ENCODE results near the gene GREM2. TPM values are rescaled to one million over a fixed set of nuclear protein-coding genes. Genes with fewer than 3 reads are reported as not detected.

The GREM2 gene
- 10 to 100 TPM in 1 of 2 donors, 1 to 10 TPM in 1; 4.9 to 21.1 TPM for total RNA-seq
- long read RNA-seq, donor 1, full-length matches to known transcripts, result 4 of 15 reads
- long read RNA-seq, donor 1, partial matches to known transcripts, result 0 of 15 reads
- long read RNA-seq, donor 1, other reads (novel, unspliced or antisense), result 11 of 15 reads
- long read RNA-seq, donor 2, full-length matches to known transcripts, result 9 of 15 reads
- long read RNA-seq, donor 2, partial matches to known transcripts, result 0 of 15 reads
- long read RNA-seq, donor 2, other reads (novel, unspliced or antisense), result 6 of 15 reads

DNA sequence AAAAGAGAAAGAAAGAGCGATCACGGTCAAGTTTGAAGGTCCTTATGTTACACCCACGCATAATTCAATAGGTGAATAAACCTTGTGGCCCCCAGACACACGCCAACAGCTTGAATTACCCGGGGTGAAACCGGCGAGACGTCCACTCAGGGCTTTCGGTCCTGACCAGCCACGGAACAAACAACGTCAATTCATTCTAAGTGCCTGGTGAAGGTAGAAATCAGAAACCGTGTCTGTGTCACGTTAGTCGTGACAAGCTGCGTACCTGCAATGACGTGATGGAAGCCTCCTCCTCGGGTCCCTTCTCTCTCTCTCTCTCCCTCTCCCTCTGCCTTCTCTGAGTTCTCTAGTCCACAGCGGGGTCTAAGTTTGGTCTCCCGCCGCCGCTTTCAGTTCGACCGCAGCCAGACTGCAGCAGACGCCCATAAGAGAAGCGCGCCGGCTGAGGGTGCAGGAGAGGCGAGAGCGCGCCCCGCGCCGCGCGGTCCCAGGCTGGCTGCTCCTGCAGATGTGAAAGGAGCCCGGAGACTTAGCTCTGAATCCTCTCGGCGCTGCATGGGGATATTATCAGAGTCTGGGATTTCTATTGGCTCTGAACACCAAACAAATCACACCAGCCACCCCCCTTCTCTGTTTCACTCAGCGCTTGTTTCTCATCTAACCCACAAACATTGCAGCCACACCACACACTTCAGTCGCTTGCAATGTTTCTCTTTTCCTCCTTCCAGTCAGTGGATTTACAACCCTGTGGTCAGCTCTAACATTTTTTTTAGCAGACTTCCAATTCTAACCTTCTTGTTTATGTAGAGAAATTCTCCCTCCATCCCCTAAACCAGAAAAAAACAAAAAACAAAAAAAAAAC, at the start of gene GREM2:
GREM2 (minus strand) TSS at position 537 of the 862 bp plus-strand sequence. CDS start 118,680 bp downstream, outside the sequence.
- peak; percentile 85 for DNase-seq (ENCODE audit: low spot score)
- intact Hi-C loops (cut with DNase I), result loop anchor here in 1 of 2 donors (2.0 to 10.0 kb wide), 2 partner anchors 57 to 417 kb away; no protein-coding TSS in a partner anchor

DNA sequence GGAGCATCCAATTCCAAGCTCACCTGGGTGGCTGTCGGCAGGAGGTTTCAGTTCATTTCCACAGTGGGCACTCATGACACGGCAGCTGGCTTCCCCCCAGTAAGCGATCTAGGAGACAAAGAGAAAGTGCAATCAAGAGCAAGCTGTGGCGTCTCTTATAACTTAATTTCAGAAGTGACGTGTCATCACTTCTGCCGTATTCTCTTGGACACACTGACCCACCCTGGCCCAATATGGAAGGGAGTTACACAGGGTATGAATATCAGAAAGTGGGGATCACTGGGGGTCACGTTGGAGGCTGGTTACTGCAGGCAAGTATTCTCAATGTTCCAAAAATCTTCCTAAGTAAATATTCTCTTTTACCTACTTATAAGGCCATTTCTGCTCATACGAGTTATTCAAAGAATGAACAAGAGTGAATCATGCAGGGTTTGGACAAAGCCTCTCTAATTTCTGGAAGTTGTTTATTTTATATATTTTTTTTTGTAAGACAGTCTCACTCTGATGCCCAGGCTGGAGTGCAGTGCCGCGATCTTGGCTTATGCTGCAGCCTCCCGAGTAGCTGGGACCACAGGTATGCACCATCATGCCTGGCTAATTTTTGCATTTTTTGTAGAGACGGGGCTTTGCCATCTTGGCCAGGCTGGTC, 46.5 kb upstream of the GREM2 start:
- intact Hi-C loops (cut with DNase I), result no loop called here
- no peak for DNase-seq (ENCODE audit: low spot score)

DNA sequence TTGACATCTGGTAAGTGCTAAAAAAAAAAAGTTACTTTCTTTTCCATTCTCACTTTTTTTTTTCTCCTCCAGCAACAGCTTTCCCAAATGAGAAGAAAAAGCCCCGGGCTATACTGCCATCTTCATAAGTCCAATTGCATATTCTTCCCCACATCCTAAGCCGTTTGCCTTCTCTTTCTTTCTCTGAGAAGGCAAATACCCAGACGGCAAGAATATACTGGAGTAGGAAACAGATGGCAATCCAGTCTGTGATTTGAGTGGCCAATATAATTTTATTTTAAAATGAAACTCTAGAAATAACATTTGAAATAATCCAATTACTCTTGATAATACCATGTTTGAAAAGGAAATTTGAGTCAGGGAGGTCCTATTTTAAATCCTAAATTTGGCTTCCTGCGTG, 44.6 kb upstream of the GREM2 start:
- DNase-seq (ENCODE audit: low spot score), result no peak
- intact Hi-C loops (cut with DNase I), result no loop called here

- intact Hi-C loops (cut with DNase I), result no loop called here
- no peak for DNase-seq (ENCODE audit: low spot score)
These were observed 41.0 kb upstream of the GREM2 start for GRCh38 chr1:240652961-240653409.

DNA sequence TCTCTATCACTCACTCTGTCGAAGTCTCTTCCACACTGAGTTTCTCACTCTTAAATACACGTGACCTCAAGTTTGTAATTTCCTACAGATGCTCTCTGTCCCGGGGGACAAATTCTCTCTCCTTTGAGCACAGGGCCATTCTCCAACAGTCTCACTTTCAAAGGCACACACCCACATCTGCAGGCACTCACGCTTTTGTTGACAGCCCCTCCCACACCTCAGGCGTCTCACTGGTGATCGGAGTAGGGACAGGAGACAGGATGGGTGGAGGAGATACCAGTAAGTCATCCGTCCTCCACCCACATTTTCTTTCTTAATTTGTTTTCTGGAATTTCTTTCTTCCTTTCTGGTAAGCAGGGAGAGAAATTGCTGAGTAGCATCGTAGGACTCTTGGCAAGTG, 40.6 kb upstream of the GREM2 start:
- intact Hi-C loops (cut with DNase I), result no loop called here
- DNase-seq (ENCODE audit: low spot score), result no peak

GRCh38 chr1:240650877-240651276, 38.9 kb upstream of the GREM2 start:
- no peak for DNase-seq (ENCODE audit: low spot score)
- intact Hi-C loops (cut with DNase I), result no loop called here

DNA sequence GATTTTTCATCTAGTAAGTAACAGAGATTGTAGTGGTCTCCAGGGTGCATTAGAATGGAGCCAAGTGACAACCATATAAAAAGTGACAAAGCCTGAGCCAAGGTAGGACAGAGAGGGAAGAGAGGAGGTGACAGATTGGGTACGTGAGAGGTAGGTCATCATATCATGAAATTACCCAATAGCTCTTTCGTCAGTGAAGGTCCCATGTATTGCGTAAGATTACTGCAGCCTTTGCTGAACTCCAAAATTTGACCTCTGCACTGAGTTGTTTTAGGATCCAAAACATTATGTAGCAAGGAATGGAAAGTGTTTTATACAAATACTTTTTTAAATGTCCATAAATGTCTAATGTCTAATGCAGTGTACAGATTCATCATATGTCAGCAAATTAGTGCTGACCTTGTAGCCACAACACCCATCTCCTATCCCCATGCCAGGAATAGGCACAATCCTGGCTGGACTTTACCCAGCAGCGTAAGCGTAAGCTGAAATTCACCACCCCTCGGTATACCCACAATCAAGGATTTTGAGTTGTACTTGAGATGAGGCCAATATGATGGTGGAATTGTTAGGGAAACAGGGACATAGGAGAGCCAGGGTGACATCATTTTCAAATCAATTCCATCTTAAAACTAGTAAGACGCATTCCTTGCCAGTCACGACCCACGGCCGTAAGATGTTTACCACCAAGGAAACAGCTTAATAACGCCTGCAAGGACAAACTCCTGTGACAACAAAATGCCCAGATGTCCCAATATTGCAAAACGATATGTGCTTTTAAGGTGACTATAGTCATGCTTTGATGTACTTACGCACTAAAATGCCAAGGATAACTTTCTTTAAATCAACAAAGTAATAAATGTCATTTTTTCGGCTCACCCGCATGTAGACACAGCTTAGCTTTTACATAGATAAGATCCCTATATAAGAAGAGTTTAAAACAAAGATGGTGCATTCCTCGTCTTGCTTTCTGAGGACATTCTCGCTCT, 38.1 kb upstream of the GREM2 start:
- intact Hi-C loops (cut with DNase I), result no loop called here
- no peak for DNase-seq (ENCODE audit: low spot score)

GRCh38 chr1:240646571-240647240, 34.8 kb upstream of the GREM2 start:
- no peak for DNase-seq (ENCODE audit: low spot score)

GRCh38 chr1:240644732-240645131, 32.8 kb upstream of the GREM2 start:
- intact Hi-C loops (cut with DNase I), result no loop called here
- DNase-seq (ENCODE audit: low spot score), result no peak

More at GRCh38 chr1:240646571-240647240, 34.8 kb upstream of the GREM2 start:
- intact Hi-C loops (cut with DNase I), result no loop called here

GRCh38 chr1:240635466-240636256, 23.7 kb upstream of the GREM2 start:
- intact Hi-C loops (cut with DNase I), result no loop called here
- no peak for DNase-seq (ENCODE audit: low spot score)

DNA sequence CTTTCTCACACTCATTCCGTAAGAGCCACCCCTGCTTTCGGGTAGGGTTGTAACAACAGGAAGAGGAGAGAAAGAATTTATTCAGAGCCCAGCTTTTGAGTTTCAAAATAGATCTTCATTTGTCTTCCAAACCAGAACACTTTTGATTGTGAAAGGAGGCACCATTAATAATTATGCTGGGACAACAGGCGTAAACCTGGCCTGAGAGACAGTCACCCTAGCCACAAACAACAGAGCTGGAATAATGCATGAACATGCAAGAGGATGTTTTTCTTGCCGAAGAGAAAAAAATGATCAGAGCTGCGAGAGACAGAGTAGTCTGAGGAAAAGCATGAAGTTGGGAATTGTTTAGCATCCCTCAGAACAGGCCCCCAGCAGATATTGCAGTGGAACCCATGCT, 18.5 kb upstream of the GREM2 start:
- no peak for DNase-seq (ENCODE audit: low spot score)
- intact Hi-C loops (cut with DNase I), result no loop called here

GRCh38 chr1:240621249-240621648, 9.3 kb upstream of the GREM2 start:
- no peak for DNase-seq (ENCODE audit: low spot score)
- intact Hi-C loops (cut with DNase I), result no loop called here

DNA sequence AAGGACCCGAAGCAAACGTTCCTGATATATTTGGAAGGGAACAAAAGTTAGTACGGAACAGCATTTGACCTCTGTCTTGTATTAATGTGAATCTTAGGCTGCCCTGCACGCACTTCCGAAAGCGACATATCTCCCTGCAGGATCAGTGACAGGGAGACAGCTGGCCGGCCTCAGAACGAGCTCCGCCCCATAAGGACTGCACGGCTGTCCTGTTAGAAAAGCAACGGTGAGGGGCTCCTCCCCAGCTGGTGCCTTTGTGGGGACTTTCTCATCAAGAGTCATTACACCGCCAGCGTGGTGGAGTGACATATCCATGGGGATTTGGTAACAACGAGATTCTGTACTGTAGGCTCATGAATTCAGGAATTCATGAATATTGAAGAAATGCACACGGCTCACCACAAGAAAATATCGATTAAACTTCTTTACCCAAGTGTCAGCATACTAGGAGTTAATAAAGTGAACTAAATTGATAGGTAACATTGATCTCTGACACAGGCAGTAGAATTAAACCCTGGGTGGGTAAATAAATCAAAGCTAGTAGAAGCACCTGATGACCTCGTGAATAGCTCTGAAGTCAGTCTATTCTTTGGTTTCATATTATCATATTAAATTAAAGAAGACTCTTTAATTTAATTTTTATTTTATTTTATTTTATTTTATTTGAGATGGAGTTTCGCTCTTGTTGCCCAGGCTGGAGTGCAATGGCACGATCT, 8.1 kb upstream of the GREM2 start:
- DNase-seq (ENCODE audit: low spot score), result no peak
- intact Hi-C loops (cut with DNase I), result loop anchor here in 1 of 2 donors (10.0 kb wide), 1 partner anchor 425 kb away; no protein-coding TSS in a partner anchor

- DNase-seq (ENCODE audit: low spot score), result no peak
- intact Hi-C loops (cut with DNase I), result loop anchor here in 1 of 2 donors (10.0 kb wide), 1 partner anchor 425 kb away; no protein-coding TSS in a partner anchor
These were observed 7.4 kb upstream of the GREM2 start for GRCh38 chr1:240619357-240619756.

- DNase-seq (ENCODE audit: low spot score), result no peak
- intact Hi-C loops (cut with DNase I), result loop anchor here in 1 of 2 donors (10.0 kb wide), 1 partner anchor 424 kb away; no protein-coding TSS in a partner anchor
These were observed 7.0 kb upstream of the GREM2 start for GRCh38 chr1:240618946-240619345.

DNA sequence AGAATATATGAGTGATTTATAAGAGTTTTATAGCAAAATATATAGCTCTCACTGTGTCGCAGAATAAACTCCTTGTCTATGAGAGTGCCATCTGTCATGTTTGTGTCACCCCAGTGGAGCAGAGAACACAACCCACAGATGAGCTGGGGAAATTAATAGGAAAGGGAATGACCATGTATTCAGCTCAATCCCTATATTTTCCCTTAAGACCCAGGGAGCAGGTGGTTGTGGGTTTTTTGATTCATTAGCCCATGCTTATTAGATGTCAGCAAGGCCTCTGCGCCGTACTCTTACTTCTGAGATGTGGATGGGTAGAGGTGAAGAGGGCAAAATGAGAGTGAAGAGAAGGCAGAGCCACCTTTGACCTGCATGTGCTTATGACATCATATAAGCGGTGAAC, 4.1 kb upstream of the GREM2 start:
- intact Hi-C loops (cut with DNase I), result loop anchor here in 1 of 2 donors (10.0 kb wide), 1 partner anchor 421 kb away; no protein-coding TSS in a partner anchor
- no peak for DNase-seq (ENCODE audit: low spot score)
